HG03066 (cell line): Measurements from ENCODE around the gene AMIGO3.
"Not testable (repeated sequence)": the region's sequence is repeated elsewhere in the genome, so short reads cannot be mapped to it uniquely, and the experiment has no call there.

Experiments used
- ATAC-seq: cut with Tn5 transposase; IDR thresholded peaks from one replicate; pipeline ENCODE4 v1.9.1; 2021; ENCODE audit warnings: low read depth; ENCODE audit not compliant: unreplicated experiment

Gene AMIGO3, protein sequence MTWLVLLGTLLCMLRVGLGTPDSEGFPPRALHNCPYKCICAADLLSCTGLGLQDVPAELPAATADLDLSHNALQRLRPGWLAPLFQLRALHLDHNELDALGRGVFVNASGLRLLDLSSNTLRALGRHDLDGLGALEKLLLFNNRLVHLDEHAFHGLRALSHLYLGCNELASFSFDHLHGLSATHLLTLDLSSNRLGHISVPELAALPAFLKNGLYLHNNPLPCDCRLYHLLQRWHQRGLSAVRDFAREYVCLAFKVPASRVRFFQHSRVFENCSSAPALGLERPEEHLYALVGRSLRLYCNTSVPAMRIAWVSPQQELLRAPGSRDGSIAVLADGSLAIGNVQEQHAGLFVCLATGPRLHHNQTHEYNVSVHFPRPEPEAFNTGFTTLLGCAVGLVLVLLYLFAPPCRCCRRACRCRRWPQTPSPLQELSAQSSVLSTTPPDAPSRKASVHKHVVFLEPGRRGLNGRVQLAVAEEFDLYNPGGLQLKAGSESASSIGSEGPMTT

DNA sequence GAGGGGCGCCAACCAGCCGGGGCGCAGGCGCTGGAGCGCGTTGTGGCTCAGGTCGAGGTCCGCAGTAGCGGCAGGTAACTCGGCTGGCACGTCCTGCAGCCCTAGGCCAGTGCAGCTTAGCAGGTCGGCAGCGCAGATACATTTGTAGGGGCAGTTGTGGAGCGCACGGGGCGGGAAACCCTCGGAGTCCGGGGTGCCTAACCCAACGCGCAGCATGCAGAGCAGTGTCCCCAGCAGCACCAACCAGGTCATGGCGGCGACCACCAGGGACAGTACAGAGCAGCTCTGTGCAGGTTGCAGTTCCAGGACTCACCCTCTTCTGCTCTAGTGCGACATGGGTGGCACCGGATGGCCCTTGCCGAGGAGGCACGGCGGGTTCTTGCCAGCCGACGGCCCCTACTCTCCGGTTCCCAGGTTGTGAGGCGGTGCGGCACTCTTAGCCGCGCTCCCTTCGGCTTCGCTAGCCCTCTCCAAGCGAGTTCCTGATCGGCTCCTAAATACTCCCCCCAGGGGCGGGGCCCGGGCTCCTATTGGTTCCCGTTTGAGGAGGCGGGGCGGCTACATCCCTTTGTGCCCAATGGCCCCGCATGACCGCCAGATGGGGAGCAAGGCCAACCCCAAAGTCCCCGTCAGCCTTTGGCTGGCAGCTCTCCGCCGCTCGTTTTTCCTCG, at the start of gene AMIGO3:
Gene AMIGO3, minus strand, starts transcription at position 471 of the 671 bp plus-strand sequence. Its CDS starts 219 bp downstream, at position 252.
- peak; percentile 57 for ATAC-seq

DNA sequence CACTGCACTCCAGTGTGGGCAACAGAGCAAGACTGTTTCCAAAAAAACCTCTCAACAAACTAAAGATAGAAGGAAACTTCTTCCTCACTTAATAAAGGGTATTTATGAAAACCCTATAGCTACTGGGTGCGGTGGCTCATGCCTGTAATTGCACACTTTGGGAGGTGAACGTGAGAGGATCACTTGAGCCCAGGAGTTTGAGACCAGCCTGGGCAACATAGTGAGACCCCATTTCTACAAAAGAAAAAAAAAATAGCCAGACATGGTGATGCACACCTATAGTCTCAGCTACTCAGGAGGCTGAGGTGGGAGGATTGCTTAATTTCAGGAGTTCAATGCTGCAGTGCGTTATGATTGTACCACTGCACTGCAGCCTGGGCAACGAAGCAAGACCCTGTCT, 44.5 kb upstream of the AMIGO3 start:
- ATAC-seq: no peak

DNA sequence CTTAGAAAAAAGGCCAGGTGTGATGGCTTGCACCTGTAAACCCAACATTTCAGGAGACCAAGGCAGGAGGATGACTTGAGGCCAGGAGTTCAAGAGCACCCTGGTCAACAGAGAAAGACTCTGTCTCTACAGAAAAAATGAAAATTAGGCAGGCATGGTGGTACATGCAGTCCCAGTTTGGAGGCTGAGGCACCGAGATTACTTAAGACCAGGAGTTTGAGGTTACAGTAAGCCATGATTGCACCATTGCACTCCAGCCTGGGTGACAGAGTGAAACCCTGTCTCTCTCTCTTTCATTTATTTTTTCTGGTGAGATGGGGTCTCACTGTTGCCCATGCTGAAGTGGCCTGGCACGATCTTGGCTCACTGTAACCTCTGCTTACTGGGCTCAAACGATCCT, 42.2 kb upstream of the AMIGO3 start:
- ATAC-seq: no peak

DNA sequence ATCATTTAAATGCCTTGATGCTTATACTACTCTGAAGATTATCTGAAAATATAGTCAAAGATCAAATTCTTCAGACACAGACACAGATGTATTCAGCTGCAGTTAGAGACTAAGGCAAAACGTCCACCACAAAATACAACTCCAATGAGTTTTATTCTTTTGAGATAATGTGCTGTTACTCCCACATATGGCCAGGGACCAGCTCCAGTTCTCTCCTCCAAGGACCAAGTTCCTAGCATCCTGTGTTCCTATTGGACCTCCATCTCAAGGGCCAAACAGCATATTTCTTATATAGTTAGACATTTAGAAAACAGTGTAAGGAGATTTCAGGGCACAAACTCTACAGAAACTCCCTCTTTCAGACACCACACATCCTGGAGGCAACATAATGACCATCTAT, 39.7 kb upstream of the AMIGO3 start:
- ATAC-seq: no peak

DNA sequence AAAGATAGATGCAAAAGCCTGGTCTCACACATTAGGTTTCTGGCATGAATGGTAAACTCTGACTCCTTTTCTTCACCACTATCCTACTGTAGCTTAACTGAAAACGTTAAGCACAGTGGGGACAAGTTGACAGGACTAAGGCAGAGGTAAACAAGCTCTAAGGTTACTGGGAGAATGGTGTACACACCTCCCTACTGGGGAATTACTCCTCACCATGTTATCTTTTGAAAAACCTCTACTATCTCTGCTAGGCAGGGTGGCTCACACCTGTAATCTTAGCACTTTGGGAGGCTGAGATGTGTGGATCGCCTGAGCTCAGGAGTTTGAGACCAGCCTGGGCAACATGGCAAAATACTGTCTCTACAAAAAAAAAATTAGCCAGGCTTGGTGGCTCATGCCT, 37.7 kb upstream of the AMIGO3 start:
- no peak for ATAC-seq

DNA sequence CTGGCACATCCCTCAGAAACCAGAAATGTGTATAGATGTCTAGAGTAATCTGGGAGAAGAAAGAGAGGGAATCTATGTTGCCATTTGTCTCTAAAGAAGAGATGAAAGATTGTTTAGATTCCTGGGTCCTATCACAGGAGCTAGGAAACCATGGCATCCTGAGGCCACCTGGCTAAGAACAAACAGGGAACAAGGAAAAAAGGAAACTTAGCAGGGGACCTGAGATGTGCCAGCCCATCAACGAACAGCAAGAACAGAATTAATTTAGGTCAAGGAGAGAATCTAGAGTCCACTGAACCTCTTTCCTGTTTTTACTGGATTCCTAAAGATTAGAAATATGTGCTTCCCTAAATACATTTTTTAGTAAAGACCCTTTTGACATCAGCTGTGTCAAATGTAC, 36.6 kb upstream of the AMIGO3 start:
- no peak for ATAC-seq

DNA sequence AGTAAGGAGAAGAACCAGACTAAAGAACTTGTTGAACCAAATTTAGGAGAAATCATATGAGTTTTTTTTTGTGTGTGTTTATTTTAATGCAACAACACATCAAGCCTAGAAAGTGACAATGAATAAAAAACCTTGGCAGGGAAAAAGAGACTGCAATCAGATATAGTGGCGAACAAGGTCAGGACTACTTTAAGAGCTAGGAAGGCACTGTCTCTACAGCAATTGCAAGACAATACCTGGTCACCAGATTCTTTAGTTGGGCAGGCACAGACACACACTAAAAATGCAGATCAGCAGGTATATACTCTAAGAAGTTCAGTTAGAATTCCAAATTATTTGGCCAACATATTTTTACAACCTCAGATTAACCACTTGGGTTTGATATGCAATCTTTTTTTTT, 35.1 kb upstream of the AMIGO3 start:
- no peak for ATAC-seq

DNA sequence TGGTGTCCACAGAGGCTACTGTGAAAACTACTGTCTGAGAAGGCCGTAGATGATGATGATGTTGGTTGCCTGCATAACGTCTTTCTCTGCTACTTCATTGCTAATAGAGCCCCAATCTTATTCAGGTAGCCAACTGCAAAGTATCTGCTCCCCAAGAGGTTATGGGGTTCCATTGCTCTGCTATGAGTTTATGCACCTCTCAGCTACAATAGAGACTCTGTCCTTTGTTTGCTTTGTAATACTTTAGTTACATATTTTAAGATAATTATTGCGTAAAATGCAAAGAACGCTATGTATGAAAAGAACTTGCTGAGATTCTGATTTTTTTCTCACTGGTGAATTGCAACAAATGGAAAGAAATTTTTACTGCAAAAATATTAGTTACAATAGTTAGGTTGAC, 32.0 kb upstream of the AMIGO3 start:
- ATAC-seq: no peak

DNA sequence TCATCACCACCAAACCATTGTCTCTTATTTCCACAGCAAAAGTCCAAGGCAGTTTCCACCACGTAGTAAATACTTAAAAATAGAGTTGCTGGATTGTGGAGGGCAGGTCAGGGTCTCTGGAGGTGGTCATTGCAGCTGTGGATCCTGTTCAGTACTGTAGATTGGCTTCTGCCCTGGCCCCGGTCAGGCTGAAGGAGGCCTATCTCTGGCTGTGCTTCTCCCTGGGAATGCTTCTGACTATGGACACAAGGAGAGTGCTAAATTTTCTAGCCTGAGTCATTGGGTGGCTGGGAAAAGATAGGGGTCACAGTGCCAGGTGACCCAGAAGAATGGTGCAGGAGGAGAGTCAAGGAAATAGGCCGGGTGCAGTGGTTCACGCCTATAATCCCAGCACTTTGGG, 30.6 kb upstream of the AMIGO3 start:
- no peak for ATAC-seq

DNA sequence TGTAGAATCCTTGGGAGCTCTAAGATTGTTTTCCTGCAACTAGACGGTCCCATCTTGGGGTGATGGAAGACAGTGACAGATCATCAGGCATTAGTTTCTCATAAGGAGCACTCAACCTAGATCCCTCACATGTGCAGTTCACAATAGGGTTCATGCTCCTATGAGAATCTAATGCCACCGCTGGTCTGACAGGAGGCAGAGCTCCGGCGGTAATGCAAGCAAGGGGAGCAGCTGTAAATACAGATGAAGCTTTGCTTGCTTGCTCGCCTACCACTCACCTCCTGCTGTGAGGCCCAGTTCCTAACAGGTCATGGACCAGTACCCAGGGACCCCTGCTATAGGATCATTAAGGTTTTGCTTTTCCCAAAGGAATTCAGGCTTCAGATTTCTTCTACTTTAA, 29.4 kb upstream of the AMIGO3 start:
- not testable (repeated sequence) for ATAC-seq

DNA sequence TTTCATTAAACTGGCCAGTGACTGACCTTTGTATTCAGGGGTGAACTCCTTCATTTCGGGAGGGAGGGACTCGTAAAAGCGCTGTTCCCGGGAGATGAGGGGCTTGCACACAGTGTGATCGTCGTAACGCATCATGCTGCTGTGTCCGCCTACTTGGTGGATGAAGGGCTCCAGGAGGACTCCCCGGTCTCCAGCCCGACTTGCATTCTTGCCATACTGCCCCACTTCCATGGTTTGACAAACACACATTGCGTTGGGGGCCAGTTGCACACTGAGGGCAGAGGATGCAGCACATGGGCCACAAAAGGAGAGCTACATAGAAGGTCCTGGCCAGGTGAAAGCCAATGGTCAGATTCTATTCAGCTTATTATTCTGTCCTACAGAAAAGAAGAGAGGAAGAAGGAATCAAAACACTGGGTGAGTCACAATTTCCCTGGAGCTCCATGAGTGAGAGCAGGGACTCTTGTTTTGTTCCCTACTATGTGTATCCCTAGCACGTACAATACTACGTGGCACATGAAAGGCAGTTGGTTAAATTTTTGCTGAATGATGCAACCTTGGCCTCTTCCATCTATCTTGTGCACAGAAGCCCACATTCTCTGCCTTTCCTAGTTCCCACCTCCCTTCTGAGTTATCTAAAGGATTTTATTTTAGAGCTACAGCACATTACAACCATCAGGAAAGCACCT, 28.5 kb upstream of the AMIGO3 start:
- no peak for ATAC-seq

DNA sequence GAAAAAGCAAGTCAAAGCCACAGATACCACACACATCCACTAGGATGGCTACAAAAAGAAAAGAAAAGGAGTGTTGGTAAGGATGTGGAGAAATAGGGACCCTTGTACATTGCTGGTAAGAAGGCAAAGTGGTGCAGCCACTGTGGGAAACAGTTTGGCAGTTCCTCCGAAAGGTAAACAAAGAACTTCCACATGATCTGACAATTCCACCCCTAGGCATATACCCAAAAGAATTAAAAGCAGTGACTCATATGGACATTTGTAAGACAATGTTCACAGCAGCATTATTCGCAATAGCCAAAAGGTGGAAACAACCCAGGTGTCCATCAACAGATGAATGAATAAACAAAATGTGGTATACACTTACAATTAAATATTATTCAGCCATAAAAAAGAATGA, 26.5 kb upstream of the AMIGO3 start:
- no peak for ATAC-seq

DNA sequence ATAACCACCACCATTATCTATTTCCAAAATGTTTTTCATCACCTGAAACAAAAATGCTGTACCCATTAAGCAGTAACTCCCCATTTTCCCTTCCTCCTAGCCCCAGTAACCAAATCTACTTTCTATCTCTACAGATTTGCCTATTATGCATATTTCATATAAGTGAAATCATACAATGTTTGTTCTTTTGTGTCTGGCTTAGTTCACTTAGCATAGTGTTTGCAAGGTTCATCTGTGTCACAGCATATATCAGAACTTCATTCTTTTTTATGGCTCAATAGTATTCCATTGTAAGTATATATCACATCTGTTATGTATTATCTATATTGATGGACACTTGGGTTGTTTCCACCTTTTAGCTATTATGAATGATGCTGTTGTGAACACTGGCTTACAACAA, 20.9 kb upstream of the AMIGO3 start:
- no peak for ATAC-seq

DNA sequence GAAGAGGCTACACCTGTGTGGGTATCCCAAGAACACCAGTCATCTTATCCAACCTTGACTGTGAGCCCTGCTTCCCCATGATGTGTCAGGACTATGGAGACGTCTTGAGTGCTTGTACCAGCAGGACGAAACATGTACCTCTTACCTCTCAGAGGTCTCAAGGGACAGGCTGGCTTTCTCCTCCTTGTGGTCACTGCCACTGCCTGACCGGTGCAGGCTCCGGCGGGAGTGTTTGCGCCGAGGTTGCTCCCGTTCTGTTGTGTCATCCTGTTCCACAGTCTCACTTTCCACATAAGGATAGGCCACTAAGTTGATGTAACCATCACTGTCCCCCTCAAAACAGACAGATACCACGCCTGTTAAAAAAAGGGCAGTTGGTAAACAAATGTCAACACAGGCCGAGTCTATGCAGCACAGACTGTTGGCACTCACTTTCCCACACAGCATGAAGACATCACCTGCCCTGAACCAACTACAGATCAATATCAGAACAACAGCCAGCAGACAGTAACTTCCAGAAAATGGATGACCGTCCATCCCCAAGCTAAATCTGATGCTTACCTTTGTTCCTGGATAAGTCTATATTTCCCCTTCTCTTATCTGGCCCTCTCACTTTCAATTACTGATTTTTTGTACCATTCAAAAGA, 18.7 kb upstream of the AMIGO3 start:
- ATAC-seq: no peak

DNA sequence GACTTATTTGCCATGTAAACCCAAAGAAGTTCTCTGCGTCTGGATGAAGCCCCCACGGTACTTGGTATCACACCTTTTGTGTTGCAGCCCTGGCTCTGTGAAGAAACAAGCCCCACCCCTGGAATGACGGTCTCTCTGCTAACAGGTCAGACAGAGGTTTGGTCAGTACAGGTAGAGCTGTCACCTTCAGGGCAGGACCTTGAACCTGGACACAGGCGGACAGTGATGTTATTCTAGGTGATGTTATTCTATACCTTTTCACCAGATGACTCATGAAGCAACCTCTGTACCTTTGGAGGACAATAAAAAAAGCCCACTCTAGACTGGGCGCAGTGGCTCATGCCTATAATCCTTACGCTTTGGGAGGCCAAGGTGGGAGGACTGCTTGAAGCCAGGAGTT, 15.3 kb upstream of the AMIGO3 start:
- ATAC-seq: no peak

DNA sequence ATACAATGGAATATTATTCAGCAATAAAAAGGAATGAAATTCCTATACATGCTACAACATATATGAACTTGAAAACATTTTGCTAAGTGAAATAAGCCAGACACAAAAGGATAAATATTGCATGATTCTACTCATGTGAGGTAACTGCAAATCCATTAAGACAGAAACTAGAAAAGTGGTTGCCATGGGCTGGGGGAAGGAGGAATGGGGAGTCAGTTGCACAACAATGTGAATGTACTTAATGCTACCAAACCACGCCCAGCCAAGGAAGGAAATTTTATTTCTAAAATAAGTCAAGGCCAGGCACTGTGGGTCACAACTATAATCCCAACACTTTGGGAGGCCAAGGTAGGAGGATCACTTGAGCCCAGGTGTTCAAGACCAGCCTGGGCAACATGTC, 14.1 kb upstream of the AMIGO3 start:
- no peak for ATAC-seq

DNA sequence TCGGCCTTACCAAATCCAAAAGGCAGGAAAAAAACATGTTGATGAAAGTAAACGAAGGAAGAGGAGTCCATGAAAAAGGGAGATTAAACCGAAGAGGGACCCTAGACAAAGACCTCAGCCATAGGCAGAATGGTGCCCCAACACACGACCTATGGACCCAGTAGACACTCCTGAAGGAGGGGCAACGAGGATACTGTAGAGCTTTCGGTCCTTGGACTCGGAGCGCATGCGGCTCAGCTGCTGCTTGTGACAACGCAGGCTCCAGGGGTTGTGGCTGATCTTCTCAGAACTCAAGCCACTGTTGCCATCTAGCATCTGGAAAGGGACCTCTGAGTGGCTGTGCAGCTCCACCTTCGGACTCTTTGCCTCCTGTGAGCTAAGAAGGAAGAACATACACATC, 13.1 kb upstream of the AMIGO3 start:
- no peak for ATAC-seq

DNA sequence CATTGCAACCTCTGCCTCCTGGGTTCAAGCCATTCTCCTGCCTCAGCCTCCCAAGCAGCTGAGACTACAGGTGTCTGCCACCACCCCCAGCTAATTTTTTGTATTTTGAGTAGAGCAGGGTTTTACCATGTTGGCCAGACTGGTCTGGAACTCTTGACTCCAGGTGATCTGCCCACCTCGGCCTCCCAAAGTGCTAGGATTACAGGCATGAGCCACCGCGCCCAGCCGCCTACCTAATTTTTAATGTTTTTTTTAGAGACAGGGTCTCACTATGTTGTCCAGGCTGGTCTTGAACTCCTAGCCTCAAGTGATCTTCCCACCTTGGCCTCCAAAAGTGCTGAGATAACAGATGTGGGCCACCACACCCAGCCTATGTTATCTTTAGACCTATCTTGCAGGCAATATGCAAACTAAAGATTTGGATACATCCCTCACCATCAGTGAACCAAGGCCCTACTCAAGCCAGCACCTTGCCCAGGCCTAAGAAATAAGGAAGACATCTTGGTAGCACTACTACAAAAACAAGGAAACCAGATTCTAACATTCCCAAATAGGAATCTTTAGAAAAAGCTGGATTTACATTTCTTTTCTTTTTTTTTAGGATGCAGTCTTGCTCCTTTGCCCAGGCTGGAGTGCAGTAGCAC, 10.6 kb upstream of the AMIGO3 start:
- ATAC-seq: no peak

DNA sequence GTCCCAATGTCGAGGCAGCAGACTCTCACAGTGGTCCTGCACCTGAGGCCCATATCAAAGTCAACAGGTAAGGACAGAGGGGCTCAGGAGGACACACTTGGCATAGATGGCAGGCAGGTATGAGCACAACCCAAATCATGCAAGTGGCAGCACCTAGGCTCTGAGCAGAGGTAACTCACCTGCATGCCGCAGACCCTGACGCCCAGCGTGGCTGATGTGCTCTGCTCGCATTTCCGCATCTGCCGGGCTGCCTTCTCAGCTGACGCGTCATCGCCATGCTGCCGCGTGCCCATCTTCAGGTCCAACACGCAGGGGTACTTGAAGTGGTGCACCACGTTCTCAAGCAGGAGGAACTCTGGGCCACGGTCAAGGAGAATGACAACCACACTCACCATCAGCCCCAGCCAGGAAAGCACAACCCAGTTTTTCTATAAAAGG, 8.5 kb upstream of the AMIGO3 start:
- ATAC-seq: no peak

DNA sequence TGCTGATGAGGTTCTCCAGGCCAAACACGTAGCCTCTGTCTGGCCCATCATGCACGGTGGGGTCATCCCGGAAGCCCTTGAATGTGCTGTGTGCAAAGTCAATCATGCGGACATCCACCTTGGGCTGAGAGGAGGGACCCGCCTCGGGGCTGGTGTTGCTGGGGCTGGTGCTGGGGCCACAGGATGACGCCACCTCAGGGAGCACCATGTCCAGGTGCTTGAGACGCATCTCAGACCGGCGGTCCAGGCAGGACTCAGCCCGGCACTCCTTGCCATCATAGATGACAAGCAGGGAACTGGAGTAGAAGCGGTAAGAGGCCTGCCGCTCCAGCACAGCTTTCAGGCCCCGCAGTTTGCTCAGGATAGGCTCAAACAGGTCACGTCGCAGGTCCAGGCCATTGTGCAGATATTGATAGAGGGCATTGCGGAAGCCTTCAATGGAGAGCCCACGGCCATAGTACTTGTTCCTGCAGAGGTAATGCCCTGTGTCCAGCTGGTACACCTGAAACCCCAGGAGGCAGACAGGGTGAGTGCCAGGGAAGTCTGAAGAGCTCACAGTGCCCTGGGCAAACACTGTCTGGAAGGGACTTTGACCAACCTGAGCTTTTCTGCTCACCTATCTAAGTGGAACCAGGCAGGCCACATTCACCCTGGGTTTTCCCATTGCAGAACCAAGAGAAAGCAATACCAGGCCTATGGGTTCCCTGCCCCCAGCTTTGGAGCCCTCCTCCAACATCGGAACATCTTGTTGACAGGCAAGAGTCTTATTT, 7.9 kb upstream of the AMIGO3 start:
- no peak for ATAC-seq
